GM19193 (cell line): ENCODE data around the gene DOLK.

Experiments
- POLR2A ChIP-seq: IDR thresholded peaks from 4 replicates; pipeline ENCODE4 v1.6.1; 2011; ENCODE audit not compliant: insufficient read depth, insufficient read length; ENCODE audit errors: extremely low read depth

The DOLK gene

DNA sequence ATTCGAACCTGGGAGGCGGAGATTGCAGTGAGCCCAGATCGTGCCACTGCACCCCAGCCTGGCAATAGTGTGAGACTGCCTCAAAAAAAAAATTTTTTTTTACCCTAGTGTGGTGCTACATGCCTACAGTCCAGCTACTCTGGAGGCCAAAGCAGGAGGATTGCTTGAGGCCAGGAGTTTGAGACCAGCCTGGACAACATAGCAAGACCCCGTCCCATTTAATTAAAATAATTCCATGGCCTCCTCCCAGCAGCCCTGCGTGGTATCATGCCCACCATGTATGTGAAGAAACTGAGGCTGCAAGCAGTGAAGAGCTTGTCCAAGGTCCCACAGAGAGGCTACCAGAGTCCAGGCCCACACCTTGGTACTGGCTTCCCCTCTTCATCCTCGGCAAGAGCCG lies 46.0 kb downstream of the DOLK start:
- no peak for TF ChIP-seq POLR2A

DNA sequence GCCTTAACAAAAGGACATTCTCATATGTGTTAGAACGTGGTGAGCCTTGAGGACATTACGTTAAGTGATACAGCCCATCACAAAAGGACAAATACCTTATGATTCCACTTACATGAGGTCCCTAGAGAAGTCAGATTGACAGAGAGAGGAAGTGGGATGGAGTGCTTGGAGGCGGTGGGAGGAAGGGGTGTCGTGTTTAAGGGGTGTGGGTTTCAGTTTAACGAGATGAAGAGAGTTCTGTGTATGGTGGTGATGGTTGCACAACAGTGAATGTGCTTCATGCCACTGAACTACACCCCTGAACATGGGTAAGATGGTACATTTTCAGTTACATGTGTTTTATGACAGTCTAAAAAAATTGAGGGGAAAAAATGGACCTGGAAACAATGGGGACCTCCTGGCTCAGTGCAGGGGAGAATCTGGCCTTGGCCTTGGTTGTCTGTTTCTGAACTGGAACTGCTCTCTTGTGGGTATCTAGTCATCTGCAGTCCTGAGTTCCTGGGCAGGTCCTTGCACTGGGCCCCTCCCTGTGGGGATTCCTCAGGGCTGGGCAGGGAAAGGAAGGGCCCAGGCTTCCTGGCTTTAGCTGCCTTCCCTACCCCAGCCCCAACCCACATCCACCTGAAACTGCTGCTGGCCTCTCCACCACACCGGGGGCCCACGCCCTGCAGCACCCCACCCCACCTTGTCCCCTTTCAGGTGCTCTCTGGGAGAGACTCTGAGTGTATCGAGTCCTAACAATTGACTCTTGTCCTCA lies 47.7 kb downstream of the DOLK start:
- no peak for TF ChIP-seq POLR2A

DNA sequence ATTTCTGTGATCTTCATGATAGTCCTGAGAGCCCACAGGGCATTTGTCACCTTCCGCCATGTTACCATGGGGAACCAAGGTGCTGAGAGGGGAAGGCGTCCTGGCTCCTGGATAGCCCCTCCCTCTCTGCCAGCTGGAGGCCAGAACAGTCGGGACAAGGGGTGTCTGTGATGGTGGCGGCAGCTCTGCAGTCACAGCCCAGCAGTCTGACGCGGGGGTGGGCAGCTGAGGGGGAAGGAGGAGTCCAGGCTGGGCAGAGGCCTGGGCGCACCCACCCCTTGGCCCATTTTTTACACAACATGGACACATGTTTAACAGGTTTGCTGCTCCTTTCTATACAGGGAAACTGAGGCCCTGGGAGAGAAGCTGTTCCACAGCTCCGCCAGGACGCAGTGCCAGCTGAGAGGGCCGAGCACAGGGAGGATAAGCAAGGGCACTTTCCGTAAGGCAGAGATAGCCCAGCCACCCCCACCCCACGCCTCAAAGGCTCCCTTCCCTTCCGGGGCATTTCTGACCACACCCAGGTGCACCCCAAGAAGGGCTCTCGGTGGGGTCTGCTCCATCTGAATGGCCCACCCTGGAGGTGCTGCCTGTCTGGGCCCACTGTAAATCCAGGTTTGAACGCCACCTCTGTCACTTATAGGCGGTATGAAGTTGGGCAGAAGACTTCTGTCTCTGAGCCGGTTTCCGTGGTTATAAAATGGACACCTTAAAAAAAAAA lies 48.4 kb downstream of the DOLK start:
- TF ChIP-seq POLR2A, result no peak

GRCh38 chr9:128898382-128898781 lies 49.0 kb downstream of the DOLK start:
- TF ChIP-seq POLR2A, result no peak

DNA sequence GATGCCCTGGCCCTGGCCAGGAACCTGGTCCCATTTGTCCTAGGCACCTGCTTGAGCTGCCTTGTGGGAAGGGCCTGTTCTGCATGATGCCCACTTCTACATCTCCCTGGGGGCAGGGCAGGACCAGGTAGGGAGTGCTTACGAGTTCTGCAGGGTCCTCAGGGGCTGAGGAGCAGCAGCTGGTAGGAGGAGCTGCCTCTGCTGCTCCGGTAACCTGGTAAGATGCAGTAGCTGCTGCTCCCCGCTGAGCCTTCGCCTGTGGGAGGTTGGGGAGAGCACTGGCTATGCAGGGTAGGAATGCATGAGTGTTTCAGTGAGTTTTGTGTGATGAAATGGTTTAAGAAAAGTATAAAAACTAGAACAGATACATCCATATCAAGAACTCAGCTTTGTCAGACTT lies 51.8 kb downstream of the DOLK start:
- TF ChIP-seq POLR2A, result no peak
